Cardiac muscle cell (in vitro differentiated cells and primary cell): Measurements from ENCODE around the gene ARHGEF28. TPM values are rescaled to one million over a fixed set of nuclear protein-coding genes. Genes with fewer than 3 reads are reported as not detected.

ENCODE experiments used
- DNase-seq, 2 donors: peaks; one replicate each; pipeline versions ENCODE4 v3.0.0 to v3.0.0-alpha.2; 2010 to 2017; ENCODE audit warnings: low read depth in 1 of 2, low spot score in 1 of 2
- H3K27ac ChIP-seq: fragments of 200-600 bp; sonication (generic); 2 replicates; pipeline ENCODE4 v1.5.1; 2016
- H3K27me3 ChIP-seq: fragments of 200-600 bp; sonication (generic); 2 replicates; pipeline ENCODE4 v1.6.0; 2016; ENCODE audit warnings: control low read depth
- H3K36me3 ChIP-seq: fragments of 200-600 bp; sonication (generic); 2 replicates; pipeline ENCODE4 v1.5.1; 2016; ENCODE audit warnings: control low read depth
- H3K4me1 ChIP-seq: fragments of 200-600 bp; sonication (generic); 2 replicates; pipeline ENCODE4 v1.8.1; 2017; ENCODE audit warnings: low read depth, mild to moderate bottlenecking, mixed run types
- H3K4me3 ChIP-seq: fragments of 200-600 bp; sonication (generic); 2 replicates; pipeline ENCODE4 v1.5.1; 2016; ENCODE audit warnings: mild to moderate bottlenecking
- H3K9me3 ChIP-seq: fragments of 200-600 bp; sonication (generic); 2 replicates; pipeline ENCODE4 v1.5.1; 2017; ENCODE audit warnings: low read depth, mild to moderate bottlenecking, control low read depth
- CTCF ChIP-seq: IDR thresholded peaks from 2 replicates; pipeline ENCODE4 v1.5.1; 2012; ENCODE audit warnings: low read depth, mild to moderate bottlenecking, low read length
- polyA plus RNA-seq: library from polyadenylated mRNA; unstranded; fragments of >200 nt; fragmentation: Nextera tagmentation; extraction: Ambion mirVana; gene quantifications from 2 replicates; pipeline ENCODE4 v1.2.1, GENCODE V29; 2016
- total RNA-seq: library from RNA; depleted of rRNA; stranded (reverse); fragments of >200 nt; gene quantifications from 2 replicates; pipeline ENCODE4 v1.2.3, GENCODE V29; 2016

ARHGEF28 gene
- total and polyA plus RNA-seq, 2 experiments from 2014 or later: 0.30 TPM; not detected in 1

GRCh38 chr5:73709536-73710129 lies 83.6 kb downstream of the ARHGEF28 start:
- no peaks in the 10 kb centered on the region for H3K36me3 ChIP-seq
- H3K4me3 ChIP-seq: no peak overlapping the region
- DNase-seq: no peak
- H3K27me3 ChIP-seq: peaks cover 48% of the 10 kb centered on the region
- no peaks in the 10 kb centered on the region for H3K4me1 ChIP-seq
- H3K27ac ChIP-seq: no peak overlapping the region
- no peaks in the 10 kb centered on the region for H3K9me3 ChIP-seq
- no peak for TF ChIP-seq CTCF

- H3K36me3 ChIP-seq: no peaks in the 10 kb centered on the region
- no peak overlapping the region for H3K4me3 ChIP-seq
- DNase-seq: no peak
- peaks cover 77% of the 10 kb centered on the region for H3K27me3 ChIP-seq
- no peak overlapping the region for H3K27ac ChIP-seq
- no peak for TF ChIP-seq CTCF
- H3K4me1 ChIP-seq: no peaks in the 10 kb centered on the region
- no peaks in the 10 kb centered on the region for H3K9me3 ChIP-seq
These were observed 90.3 kb downstream of the ARHGEF28 start for GRCh38 chr5:73716284-73716808.

GRCh38 chr5:73718762-73719161 lies 92.8 kb downstream of the ARHGEF28 start:
- peaks cover 81% of the 10 kb centered on the region for H3K27me3 ChIP-seq
- H3K27ac ChIP-seq: no peak overlapping the region
- no peak for DNase-seq
- no peak overlapping the region for H3K4me3 ChIP-seq
- H3K36me3 ChIP-seq: no peaks in the 10 kb centered on the region
- TF ChIP-seq CTCF: no peak
- H3K9me3 ChIP-seq: no peaks in the 10 kb centered on the region
- H3K4me1 ChIP-seq: no peaks in the 10 kb centered on the region

GRCh38 chr5:73719632-73720031 lies 93.6 kb downstream of the ARHGEF28 start:
- Histone ChIP-seq H3K27me3 (peaks cover 82% of the 10 kb centered on the region), H3K27ac (no peak overlapping the region), H3K36me3 (no peaks in the 10 kb centered on the region), H3K4me3 (no peak overlapping the region), H3K9me3 (no peaks in the 10 kb centered on the region), H3K4me1 (no peaks in the 10 kb centered on the region)
- DNase-seq: no peak
- no peak for TF ChIP-seq CTCF

- no peaks in the 10 kb centered on the region for H3K9me3 ChIP-seq
- H3K27me3 ChIP-seq: peaks cover 86% of the 10 kb centered on the region
- no peak overlapping the region for H3K4me3 ChIP-seq
- no peaks in the 10 kb centered on the region for H3K4me1 ChIP-seq
- TF ChIP-seq CTCF: no peak
- no peak overlapping the region for H3K27ac ChIP-seq
- H3K36me3 ChIP-seq: no peaks in the 10 kb centered on the region
- peak in 1 of 2 donors; percentile 22 for DNase-seq
These were observed 96.2 kb downstream of the ARHGEF28 start for GRCh38 chr5:73722231-73722630.
